Glomerular endothelial cell (primary cell): Measurements from ENCODE around the gene SNCAIP. TPM values are rescaled to one million over a fixed set of nuclear protein-coding genes. Genes with fewer than 3 reads are reported as not detected.
"Not testable (repeated sequence)": the region's sequence is repeated elsewhere in the genome, so short reads cannot be mapped to it uniquely, and the experiment has no call there.

Experiments
- DNase-seq: peaks from one replicate; pipeline ENCODE4 v3.0.0-alpha.2; 2011; ENCODE audit warnings: low read depth, low spot score; ENCODE audit errors: extremely low read depth
- total RNA-seq: library from RNA; depleted of rRNA; stranded (reverse); fragments of >200 nt; gene quantifications from 2 replicates; pipeline ENCODE4 v1.2.3, GENCODE V29; 2015

Gene SNCAIP
- total RNA-seq, 1 donor from 2014 or later, result 44.8 TPM

DNA sequence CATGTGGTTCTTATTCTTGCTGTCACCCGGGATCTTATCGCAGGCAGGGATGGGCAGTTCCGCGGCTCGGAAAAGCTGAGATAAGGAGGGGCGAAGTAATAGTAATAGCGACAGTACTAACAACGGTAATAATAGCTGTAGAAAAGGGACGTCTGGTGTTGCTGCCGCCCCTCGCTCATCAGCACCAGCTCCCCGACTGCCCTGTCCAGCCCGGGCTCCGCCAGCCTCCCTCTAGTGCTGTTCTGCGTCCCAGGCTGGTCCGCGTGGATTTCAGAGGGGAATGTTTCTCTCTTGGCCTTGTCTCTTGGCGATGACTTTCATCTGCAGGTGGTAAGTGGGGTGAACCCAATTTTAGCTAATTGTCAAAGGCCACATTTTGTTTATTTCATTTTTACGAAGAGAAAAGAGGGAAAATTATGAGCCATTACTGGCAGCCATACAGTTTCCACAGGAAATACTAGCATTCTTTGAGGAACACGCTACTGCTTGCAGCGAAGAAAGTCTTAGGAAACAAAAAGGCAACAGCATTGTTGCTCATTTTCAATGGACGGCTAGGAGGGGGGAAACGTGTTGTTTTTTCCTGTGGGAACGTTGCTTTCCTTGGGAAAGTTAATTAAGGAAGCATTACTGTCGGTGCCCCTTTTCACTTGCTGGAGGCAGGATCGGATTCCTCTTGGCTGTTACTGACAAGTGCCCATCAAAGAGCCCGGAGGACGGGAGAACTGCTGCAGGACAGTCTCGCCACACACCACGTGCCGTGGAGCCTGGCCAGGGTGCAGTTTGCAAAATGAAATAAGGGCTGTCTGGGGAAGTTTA lies 762 bp downstream of the SNCAIP start:
- DNase-seq, result peak; percentile 50

DNA sequence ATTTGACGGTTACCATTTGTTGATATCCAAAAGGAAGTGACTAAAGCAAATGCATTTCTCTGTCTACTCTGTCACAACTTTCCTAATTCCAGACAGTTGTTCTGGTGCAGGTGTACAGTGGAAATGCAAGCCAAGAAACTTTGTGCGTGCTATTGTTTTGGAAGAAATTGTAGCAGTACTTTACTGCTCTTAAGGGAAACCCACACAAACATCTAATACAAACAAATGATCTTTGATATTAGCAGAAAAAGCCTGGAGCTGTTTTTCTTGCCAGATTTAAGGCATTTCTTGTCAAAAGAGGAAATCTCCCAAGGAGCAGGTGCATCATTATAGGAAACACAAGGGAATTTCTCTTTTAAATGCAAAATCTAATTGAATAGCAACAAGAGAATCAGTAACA lies 2.0 kb downstream of the SNCAIP start:
- no peak for DNase-seq

DNA sequence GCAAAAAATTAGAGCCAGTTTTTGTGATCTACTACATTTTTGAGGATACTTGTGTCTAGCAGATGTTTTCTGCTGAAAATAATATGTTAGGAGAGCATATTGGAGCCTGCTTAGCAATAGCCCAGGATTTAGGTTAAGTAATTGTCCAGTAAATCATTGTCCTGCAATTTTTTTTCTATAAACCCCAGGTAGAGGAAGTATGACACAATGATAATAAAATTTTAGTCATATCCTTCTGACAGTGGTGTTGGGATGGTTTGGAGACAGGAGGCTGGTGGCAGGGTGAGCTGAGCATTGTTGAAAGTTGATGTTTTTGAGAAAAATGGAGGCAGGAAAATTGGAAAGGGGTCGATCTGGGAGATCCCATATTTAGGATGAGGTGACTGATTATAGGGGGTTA lies 3.5 kb downstream of the SNCAIP start:
- DNase-seq, result no peak

DNA sequence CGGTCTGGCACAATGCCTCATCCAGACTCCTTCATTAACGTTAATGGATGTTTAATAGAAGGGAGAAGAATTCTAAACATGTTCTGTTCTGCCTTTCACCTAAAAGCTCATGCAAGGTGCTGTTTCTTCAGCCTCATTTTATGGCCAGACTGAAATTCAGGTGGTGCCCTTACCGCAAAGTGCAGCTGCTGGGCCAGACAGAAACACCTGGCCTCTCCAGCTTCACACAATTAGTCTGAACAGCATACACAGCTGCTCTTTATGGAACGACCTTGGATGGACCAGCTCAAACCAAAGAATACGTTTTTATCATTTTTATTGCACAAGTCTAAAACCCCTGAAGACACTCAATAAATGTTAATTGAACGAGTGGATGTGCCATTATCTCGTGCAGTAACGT lies 4.6 kb downstream of the SNCAIP start:
- DNase-seq, result no peak

DNA sequence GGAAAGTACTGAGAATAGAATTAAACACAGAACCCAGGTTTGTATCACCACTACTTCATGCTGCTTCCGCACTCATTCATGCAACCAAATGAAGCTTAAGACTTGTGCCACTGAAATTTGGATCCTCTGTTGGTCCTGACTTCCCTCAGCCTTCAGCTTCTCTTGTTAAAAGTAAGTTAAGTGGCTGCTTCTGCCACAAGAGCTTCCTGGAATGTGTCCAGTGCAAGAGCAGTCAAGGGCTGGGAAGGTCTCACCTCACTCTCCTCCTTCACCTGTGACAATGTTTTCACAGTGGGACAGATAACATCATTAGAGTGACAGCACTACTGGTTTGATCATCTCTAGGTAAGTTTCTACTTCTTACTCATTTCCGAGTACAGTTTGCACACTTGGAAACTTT lies 7.9 kb downstream of the SNCAIP start:
- no peak for DNase-seq

DNA sequence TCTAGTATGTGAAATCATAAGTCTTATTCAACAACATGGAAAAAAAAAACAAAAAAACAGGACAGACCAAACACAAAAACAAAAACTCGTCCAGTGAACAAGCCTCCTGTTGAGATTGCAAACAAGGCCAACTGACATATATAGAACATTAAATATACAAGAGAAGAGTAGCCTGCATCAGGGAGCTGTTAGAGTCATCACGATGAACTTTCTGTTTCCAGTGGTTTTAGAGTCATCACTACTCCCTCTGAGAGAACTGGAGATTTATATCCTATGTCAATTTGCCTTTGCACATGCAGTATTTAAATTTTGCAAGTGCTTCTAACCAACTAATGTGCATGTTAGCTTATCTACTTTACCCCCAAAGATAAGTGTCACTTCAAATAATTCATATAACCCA lies 9.9 kb downstream of the SNCAIP start:
- no peak for DNase-seq

DNA sequence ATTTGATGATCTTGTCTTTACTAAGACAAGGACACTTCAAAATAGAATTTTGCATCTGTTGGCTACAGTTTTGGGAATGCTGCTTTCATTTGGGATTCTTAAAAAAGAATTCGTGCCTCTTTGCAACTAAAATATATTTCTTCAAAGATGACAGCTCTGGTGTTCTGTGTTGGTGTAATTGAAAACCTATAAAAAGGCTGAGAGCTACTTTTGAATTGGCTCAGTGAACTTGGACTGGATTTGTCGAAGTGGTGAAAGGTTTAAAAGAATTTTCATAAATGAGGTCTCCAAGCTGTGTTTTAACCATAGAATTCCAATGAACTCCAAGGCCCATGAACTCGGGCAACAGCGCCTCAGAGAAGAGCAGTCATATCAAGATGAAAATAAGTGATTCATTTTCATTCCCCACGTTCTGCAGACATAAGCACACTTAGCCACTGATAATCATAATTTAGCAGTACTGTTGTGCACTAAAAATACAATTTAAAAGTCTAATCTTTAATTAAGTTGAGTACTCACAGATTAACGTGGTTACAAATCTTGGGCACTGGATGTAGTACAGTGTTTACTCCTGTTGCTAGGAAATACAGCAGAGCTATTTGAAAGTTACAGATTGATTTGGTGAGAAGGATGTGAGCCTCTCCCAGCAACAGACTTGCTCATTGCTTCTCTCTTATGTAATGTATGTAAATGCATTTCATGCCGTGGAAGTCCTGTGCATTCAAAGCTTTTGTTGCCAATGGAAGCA lies 10.9 kb downstream of the SNCAIP start:
- no peak for DNase-seq

DNA sequence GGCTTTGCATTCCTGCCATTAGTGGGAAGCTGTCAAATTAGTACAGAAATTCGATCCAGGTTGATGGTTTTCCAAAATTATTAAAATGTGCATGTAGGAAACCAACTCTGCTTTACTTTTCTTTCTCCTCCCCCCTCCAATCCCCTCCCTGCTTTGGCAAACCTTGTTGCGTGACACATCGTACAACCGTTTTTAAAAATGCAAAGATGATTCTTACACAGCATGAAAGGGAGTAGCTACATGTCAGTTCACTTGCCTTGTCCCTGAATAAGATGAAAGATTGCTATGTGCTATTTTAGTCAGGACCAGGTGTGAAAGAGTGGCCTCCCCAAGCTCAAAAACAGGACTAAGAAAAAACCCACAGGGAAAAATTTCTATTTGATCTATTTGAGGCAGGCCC lies 11.7 kb downstream of the SNCAIP start:
- no peak for DNase-seq

DNA sequence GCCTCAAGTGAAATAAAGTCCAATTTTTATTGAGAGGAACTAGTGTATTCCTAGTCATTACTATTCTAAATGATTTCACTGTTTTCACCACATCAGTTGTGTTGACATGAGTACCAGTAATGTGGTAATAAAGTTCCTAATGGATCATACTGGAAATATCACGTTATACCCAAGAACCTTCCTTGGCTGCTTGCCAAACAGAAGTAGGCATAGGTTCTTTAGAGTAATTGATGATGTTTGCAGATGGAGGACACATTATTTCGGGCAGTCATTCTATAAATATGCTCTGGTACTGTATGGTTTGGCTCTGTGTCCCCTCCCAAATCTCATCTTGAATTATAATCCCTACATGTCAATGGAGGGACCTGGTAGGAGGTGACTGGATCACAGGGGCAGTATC lies 15.1 kb downstream of the SNCAIP start:
- no peak for DNase-seq

DNA sequence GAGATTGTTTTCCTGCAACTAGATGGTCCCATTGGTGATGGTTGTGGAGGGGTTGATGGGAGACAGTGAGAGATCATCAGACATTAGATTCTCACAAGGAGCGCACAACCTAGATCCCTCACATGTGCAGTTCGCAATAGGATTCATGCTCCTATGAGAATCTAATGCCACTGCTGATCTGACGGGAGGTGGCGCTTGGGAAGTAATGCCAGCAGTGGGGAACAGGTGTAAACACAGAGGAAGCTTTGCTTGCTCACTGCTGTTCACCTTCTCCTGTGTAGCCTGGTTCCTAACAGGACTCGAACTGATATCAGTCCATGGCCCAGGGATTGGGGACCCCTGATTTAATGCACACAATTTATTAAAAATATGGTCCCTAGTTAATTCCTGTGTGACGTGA lies 18.8 kb downstream of the SNCAIP start:
- no peak for DNase-seq

DNA sequence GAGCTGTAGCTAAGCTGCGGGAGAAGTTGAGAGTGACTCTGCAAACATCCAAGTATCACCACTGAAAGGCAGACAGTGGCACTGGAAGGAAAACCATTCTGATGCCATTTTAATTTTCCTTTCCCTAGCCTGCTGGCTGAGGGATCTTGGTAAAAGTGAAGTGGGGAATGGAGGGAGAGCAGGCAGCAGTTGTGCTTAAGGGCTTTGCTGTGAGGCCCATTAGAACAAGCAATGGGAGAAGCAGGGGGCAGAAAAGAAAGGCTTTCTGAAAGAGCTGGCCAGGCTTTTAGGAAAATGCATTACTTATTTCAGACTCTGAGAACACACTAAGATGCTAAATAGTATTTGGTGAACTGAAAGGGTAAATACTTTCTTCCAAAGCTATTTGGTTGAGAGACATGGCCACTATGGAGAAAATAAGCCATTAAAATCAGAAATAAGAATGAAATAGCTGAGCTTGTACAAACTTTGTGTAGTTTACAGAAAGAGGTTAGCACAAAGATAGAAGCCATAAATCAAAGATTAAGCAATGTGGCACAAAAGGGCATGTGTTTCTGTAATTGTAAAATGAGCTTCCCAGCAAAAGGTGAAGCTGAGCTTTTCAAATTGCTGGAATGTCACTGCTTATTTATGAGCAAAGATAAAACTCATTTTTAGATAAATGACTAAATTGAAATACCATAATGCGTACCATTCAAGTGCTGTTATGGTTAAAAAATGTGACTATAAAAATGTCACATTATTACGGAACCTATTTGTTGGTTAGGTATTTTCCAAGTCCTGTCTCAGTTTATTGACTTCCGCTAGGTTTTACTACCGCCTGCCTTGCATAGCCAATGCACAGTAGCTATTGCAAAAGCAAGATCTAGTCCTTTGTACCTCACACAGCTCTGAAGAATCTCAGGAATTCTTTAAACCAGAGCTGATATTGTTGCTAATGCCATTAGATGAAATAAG lies 20.8 kb downstream of the SNCAIP start:
- no peak for DNase-seq

DNA sequence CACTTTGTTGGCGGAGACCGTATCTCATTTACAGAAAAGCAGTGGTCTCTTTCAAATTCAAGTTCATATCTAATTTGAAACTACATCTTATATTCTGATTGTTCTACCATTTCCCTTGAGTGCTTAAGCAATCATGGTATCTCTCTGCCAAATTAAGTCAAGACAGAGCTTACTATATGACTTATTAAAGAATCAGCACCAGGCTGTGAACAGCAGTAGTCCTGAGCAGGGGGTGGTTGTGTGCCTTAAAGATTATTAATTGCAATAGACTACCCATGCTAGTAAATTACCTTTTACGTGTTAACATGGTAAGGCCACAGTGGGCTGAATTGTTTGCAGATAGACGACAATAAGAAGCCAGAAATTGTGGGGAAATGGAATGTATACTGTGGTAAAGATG lies 21.5 kb downstream of the SNCAIP start:
- no peak for DNase-seq

DNA sequence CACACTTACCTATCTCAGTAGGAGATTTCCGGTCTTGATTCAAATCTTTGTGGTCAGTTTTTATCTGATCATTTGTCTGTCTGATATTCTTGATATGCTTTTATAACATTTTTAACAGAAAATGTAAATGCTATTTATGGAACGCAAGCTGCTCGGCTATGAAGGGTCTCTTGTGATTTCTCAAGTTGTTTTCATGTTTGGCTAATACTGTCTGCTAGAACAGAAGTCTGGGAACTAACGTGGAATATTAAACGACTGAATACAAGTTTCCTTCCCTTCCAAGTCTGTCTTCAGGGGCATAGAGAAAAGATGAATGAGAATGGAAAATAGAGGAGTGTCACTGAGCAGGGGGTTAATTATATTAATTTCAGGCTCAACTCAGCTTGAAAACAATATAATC lies 27.6 kb downstream of the SNCAIP start:
- DNase-seq, result no peak

DNA sequence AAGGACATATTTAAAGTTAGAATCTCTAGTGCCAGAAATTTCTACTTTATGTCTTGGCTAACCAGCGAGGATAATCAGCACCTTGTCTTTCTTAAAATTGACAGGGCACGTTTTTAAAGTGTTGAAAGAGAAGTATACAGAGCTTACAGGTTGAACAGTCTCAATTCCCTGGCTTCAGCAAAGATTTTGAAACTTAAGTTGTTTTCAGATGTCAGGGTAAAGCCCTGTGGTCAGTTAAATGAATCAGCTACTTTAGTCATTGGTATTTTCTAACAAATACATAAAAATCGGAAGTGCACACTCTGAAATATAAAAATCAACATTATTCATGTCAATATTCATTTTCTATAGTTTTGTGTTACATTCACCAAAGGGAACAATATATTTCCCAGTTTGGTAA lies 29.1 kb downstream of the SNCAIP start:
- no peak for DNase-seq

DNA sequence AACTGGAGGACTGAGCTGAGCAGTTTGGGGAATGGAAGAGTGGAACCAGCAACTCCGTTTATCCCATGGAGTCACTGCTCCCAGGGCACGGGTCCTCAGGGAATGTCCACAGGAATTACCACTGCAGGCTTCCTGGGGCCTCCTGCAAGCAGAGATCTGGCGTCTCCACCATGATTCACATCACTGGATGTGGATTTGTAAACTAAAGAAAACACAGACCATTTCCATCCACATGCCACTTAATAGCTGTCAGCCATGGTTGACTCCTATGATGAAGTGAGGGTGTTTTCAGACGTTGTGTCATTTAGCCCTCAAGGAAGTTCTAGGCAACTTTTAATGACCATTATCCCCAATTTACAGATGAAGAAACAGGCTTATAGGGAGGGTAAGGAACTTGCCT lies 30.2 kb downstream of the SNCAIP start:
- DNase-seq, result no peak

DNA sequence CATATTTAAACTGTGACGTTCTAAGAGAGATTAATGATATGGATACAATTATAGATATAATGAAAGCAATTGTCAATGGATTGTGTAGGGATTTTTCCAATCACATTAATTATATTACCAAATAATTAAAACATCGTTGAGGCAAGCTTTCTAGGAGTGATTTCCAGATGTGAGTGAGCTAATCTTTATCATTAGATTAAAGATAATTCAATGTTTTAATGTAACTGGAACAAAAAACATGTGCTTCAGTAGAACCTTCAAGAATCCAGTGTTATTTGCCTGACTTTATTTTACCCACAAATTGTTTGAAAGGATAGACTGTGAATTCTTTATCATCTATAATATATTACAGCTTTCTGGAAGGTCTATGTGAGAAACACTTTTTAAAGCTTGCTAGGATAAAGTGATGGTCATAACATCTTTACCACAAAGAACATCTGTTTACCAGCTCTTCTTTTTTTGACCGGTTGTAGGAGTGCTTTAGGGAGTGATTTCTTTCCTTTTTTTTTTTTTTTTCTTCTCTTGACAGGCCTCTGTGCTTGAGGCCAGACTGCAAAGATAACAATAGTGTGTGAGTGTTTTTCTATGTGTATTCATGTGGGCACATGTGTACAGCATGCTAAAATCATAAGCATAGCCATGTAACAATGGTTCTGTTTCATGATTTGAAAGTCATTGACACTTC lies 35.0 kb downstream of the SNCAIP start:
- no peak for DNase-seq

DNA sequence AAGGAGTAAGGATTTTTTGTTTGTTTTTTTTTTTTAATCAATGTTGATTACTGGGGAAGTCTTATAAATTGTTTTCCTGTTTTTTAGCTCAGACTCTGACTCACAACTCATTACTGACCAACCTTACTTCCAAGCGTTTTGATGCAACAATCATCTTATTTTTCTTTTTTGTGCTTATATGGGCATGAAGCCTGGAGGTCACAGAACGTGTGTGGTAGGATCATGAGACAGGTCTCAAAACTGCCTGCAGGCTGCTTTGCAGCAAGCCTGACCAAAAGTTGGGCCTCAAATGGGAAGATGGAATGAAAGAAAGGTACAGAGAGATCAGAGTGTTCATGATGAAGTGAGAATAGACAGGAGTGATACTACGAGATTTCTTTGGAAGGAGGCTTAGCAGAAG lies 38.5 kb downstream of the SNCAIP start:
- DNase-seq, result no peak

DNA sequence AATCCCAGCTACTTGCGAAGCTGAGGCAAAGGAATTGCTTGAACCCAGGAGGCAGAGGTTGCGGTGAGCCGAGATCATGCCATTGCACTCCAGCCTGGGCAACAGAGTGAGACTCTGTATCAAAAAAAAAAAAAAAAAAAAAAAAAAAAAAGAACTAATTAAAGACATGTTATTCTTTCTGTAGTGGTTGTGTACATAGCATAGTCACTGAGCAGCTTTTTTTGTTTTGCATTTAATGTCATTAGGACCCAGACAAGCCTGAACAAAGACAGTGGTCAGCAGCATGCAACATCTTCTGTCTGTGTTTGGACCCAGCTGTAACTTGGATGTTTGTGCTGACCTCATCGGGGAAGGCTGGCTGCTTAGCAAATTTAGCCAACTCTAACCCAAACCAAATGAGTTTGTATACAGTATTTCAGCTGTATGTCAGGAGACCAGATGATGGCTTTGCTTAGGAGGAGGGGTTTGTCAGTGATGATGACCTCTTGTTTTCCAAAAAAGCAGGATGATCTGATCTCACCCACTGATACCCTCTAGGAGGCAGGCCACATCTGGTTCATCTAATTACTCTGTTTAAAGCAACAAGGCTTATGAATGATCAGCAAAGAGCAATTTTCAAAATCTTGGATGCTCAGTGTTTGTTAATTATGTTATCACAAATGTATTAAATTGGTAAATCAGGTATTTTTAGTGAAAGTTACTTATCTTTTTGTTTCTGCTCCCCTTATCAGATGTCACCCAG lies 39.5 kb downstream of the SNCAIP start:
- no peak for DNase-seq

DNA sequence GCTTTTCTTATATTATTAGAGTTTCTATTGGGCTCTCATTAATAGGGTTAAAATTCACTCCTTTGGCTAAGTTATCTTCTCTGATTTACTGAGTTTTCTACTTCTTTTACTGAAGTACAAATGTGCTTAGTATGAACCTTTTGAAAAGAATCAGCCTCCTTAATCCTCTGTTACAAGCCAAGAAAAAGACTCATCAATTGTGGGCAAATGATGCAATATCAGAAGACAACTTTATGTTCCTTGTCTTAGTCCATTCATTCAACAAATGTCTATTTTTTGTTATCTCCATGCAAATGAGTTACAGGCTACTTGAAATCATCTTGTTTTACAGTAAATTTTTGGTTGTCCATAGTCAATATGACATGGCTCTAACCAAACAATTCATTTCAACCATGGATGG lies 40.3 kb downstream of the SNCAIP start:
- DNase-seq, result no peak

DNA sequence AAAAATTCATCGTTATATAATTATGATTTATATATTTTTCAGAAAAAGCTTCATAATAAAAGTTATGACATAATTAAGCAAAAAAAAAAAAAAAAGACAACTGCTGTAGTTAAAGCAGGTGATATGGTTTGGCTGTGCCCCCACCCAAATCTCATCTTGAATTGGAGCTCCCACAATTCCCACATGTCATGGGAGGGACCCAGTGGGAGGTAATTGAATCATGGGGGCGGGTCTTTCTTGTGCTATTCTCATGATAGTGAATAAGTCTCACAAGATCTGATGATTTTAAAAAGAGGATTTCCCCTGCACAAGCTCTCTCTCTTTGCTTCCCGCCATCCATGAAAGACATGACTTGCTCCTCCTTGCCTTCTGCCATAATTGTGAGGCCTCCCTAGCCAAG lies 41.3 kb downstream of the SNCAIP start:
- DNase-seq, result not testable (repeated sequence)
